Measurements from ENCODE around the gene ARMH2.
"Not testable (repeated sequence)": the region's sequence is repeated elsewhere in the genome, so short reads cannot be mapped to it uniquely, and the experiment has no call there.

ARMH2 gene

GRCh38 chr6:24818346-24818745, 19.6 kb upstream of the ARMH2 start:
- DNase-seq (ENCODE audit: low read depth): no peak

GRCh38 chr6:24809728-24810127, 11.0 kb upstream of the ARMH2 start:
- DNase-seq (ENCODE audit: low read depth): no peak

GRCh38 chr6:24807584-24807983, 8.9 kb upstream of the ARMH2 start:
- DNase-seq (ENCODE audit: low read depth): no peak

GRCh38 chr6:24802271-24803059, 3.7 kb upstream of the ARMH2 start:
- DNase-seq (ENCODE audit: low read depth): no peak

GRCh38 chr6:24799541-24799915, 811 bp upstream of the ARMH2 start:
- no peak for DNase-seq (ENCODE audit: low read depth)

GRCh38 chr6:24797596-24798216, 1.0 kb downstream of the ARMH2 start:
- DNase-seq (ENCODE audit: low read depth): no peak

GRCh38 chr6:24796616-24797290, 2.0 kb downstream of the ARMH2 start:
- no peak for DNase-seq (ENCODE audit: low read depth)

GRCh38 chr6:24795106-24795505, 3.6 kb downstream of the ARMH2 start:
- DNase-seq (ENCODE audit: low read depth): no peak

- DNase-seq (ENCODE audit: low read depth): no peak
Observed at GRCh38 chr6:24788031-24788665, 10.6 kb downstream of the ARMH2 start.

- DNase-seq (ENCODE audit: low read depth): no peak
Observed at GRCh38 chr6:24780206-24780605, 18.5 kb downstream of the ARMH2 start.

- DNase-seq (ENCODE audit: low read depth): no peak
Observed at GRCh38 chr6:24779416-24780016, 19.2 kb downstream of the ARMH2 start.

GRCh38 chr6:24778878-24779277, 19.8 kb downstream of the ARMH2 start:
- DNase-seq (ENCODE audit: low read depth): no peak

GRCh38 chr6:24778121-24778520, 20.6 kb downstream of the ARMH2 start:
- DNase-seq (ENCODE audit: low read depth): no peak

- no peak for DNase-seq (ENCODE audit: low read depth)
Observed at GRCh38 chr6:24777227-24777626, 21.5 kb downstream of the ARMH2 start.

- DNase-seq (ENCODE audit: low read depth): peak; percentile 23
Observed at GRCh38 chr6:24775520-24776058, 23.1 kb downstream of the ARMH2 start.

- DNase-seq (ENCODE audit: low read depth): peak; percentile 98
Observed at GRCh38 chr6:24774696-24775519, 23.8 kb downstream of the ARMH2 start, which contains the start of gene GMNN. TSS of gene GMNN (plus strand) at chr6:24774937. CDS start at chr6:24777247, 2,310 bp downstream.

GRCh38 chr6:24768361-24768760, 30.4 kb downstream of the ARMH2 start:
- no peak for DNase-seq (ENCODE audit: low read depth)

GRCh38 chr6:24766680-24767462, 31.8 kb downstream of the ARMH2 start:
- no peak for DNase-seq (ENCODE audit: low read depth)

- not testable (repeated sequence) for DNase-seq (ENCODE audit: low read depth)
Observed at GRCh38 chr6:24765968-24766367, 32.7 kb downstream of the ARMH2 start.
